Measurements from ENCODE around the gene EBF3.
A peak's percentile ranks its signal among the peaks of the same experiment; 100 is the strongest.

Gene EBF3

DNA sequence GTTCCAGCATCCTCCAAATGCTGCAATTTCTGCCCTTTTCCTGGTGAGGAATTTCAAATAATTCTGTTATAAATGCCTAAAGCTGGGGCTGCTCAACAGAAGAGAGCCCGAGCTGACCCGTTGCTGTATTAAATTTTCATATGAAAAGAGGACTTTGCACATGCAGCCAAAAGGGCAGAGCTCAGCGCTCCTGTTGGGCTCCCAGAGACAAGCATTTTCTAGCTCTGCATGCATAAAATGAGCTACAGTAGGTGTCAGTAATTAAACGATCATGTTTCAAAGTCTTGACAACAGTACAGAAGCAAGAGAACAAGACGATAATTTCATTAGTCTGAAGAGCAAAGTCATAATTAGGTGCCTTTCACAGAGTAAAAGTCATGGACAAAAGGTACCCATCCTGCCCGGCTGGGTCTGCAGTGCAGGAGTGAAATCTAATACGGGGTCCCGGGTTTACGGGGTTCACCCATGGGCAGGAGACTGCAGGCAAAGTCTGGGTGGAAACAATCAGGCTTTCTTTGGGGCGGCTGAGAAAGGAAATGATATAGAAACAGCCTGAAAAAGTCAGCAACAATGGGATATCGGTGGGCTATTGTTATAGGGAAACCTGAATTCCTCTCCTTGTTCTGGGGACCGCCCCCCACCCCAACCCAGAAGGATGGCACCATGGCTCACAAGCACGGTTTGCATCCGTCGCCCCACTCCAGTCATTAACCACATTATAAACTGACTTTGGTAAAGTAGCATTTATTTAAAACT, 66.0 kb downstream of the EBF3 start:
- TF ChIP-seq JUND (IDR thresholded peaks at IDR 0.05; ENCODE audit: low read depth): no peak
- in situ Hi-C loops (cut with HindIII; ENCODE audit: low pct_unique_long_range_greater_than_20kb, low sequenced_read_pairs): no loop called here
- DNase-seq (ENCODE audit: low read depth in 1 of 2, low spot score in 1 of 2): no peak

DNA sequence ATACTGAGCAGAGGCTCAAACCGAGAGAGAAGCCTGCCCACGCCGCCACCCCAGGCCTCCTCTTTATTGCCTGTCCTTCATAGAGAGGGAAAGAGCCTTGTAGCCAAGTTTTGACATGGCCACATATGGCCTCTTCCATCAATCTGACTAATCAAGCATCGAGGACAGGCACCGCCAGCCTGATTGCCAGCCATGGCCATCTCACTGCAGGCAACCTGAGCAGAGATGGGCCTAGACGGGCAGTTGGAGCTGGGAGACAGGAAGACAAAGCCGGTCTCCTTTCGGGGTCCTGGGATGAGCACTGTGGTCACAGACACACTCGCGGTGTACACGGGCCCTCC, 67.2 kb downstream of the EBF3 start:
- DNase-seq (ENCODE audit: low read depth in 1 of 2, low spot score in 1 of 2): no peak
- in situ Hi-C loops (cut with HindIII; ENCODE audit: low pct_unique_long_range_greater_than_20kb, low sequenced_read_pairs): no loop called here
- no peak for TF ChIP-seq JUND (IDR thresholded peaks at IDR 0.05; ENCODE audit: low read depth)

- in situ Hi-C loops (cut with HindIII; ENCODE audit: low pct_unique_long_range_greater_than_20kb, low sequenced_read_pairs): no loop called here
- TF ChIP-seq JUND (IDR thresholded peaks at IDR 0.05; ENCODE audit: low read depth): no peak
- DNase-seq (ENCODE audit: low read depth in 1 of 2, low spot score in 1 of 2): no peak
Observed at GRCh38 chr10:129896136-129896859, 67.8 kb downstream of the EBF3 start.

DNA sequence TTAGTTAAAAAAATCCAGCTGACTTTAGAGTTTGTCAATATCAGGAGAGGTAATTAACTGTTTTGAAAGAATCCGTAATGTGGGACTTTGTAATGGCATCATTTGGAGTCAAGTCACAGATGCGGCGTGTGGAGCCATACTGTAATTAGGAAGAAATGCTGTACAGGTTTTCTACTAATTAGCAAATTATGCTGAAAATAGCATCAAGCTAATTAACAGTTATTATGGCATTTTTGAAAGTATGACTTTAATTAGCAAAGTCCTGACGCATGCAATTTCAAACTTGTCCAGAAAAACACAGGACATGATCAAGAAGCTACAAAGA, 68.3 kb downstream of the EBF3 start:
- DNase-seq (ENCODE audit: low read depth in 1 of 2, low spot score in 1 of 2): no peak
- in situ Hi-C loops (cut with HindIII; ENCODE audit: low pct_unique_long_range_greater_than_20kb, low sequenced_read_pairs): no loop called here
- no peak for TF ChIP-seq JUND (IDR thresholded peaks at IDR 0.05; ENCODE audit: low read depth)

DNA sequence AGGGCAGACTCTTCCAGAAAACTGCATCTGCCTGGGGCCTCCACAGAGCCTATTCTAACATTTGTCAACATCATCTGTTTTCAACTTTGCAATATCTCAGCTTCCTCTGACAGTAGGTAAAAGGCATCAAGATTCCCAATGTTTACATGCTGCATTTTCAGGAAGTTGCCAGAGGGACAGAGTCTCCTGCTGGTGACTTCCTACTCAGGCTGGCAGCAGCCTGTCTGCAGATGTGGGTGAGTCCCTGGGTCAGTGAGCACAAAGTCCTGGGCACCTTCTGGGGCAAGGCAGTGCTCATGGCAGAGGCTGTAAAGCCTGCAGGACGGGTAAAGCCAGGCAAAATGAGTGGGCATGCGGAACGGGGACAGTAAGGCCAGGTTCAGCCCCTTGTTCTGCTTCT, 69.4 kb downstream of the EBF3 start:
- TF ChIP-seq JUND (IDR thresholded peaks at IDR 0.05; ENCODE audit: low read depth): no peak
- in situ Hi-C loops (cut with HindIII; ENCODE audit: low pct_unique_long_range_greater_than_20kb, low sequenced_read_pairs): no loop called here
- no peak for DNase-seq (ENCODE audit: low read depth in 1 of 2, low spot score in 1 of 2)

DNA sequence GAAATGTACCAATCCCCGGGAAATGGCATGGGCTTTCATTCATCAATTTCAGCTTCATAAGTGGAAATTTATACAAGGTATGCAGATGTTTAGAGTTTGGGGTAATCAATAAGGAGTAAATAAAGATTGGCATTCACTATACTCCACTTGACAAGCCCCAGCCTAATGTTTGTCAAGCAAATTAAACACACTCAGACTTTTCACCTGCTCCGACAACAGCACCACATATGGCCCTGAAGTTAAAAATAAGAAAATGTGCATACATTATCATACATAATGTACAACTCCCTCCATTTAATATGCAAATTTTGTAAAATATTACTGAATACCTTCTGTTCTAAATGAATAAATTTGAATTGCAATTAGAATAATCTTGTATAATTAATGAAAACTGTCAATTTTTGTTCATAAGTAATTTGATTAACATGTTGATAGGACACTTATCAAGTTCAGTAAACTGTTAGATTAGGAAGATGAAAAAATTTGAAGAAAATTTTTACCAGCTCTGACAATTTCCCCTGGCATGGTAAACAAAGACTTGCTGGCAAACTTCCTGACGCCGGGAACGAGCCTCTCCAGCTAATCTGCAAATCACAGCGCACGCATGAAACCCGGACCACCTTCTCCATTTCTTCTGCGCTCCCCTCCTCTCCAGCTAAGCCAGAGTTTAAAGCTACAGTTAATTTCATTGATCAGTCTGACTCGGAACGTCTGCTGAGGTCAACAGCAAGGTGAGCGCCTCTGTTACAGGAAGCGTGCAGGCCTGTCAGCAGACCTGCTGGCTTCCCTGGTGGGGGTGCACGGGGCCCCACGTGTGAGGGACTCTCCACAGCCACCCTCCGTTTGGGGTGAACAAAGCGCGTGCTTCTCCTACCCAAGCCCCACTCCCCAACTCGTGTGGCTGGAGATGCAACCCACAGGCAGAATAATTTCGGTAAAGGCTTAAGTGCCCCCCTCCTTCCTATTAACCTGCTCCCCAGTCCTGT, 70.7 kb downstream of the EBF3 start:
- in situ Hi-C loops (cut with HindIII; ENCODE audit: low pct_unique_long_range_greater_than_20kb, low sequenced_read_pairs): no loop called here

GRCh38 chr10:129892548-129893052, 71.5 kb downstream of the EBF3 start:
- in situ Hi-C loops (cut with HindIII; ENCODE audit: low pct_unique_long_range_greater_than_20kb, low sequenced_read_pairs): no loop called here
- no peak for TF ChIP-seq JUND (IDR thresholded peaks at IDR 0.05; ENCODE audit: low read depth)
- DNase-seq (ENCODE audit: low read depth in 1 of 2, low spot score in 1 of 2): no peak

More for the DNA sequence above, 70.7 kb downstream of the EBF3 start:
- no peak for DNase-seq (ENCODE audit: low read depth in 1 of 2, low spot score in 1 of 2)
- TF ChIP-seq JUND (IDR thresholded peaks at IDR 0.05; ENCODE audit: low read depth): no peak

- in situ Hi-C loops (cut with HindIII; ENCODE audit: low pct_unique_long_range_greater_than_20kb, low sequenced_read_pairs): no loop called here
- DNase-seq (ENCODE audit: low read depth in 1 of 2, low spot score in 1 of 2): no peak
- TF ChIP-seq JUND (IDR thresholded peaks at IDR 0.05; ENCODE audit: low read depth): no peak
Observed at GRCh38 chr10:129891806-129892205, 72.3 kb downstream of the EBF3 start.

DNA sequence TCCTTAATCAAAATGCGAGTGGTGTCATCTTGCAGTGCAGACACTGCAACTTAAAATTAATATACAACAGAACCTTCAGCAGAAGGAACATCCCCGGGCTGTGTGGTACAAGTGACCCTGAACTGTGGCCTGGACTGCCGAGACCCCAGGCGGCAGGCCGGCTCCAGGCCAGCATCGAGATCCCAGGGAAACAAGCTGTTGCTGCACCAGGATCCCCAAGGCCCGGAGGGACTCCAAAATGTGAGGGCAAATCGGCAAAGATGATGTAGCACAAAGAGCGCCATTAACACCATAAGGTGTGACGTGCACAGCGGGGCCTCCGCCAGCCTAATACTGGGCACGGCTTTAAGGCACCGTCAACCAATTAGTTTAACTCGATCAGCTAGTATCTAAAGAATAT, 73.9 kb downstream of the EBF3 start:
- in situ Hi-C loops (cut with HindIII; ENCODE audit: low pct_unique_long_range_greater_than_20kb, low sequenced_read_pairs): no loop called here
- no peak for DNase-seq (ENCODE audit: low read depth in 1 of 2, low spot score in 1 of 2)
- TF ChIP-seq JUND (IDR thresholded peaks at IDR 0.05; ENCODE audit: low read depth): no peak

DNA sequence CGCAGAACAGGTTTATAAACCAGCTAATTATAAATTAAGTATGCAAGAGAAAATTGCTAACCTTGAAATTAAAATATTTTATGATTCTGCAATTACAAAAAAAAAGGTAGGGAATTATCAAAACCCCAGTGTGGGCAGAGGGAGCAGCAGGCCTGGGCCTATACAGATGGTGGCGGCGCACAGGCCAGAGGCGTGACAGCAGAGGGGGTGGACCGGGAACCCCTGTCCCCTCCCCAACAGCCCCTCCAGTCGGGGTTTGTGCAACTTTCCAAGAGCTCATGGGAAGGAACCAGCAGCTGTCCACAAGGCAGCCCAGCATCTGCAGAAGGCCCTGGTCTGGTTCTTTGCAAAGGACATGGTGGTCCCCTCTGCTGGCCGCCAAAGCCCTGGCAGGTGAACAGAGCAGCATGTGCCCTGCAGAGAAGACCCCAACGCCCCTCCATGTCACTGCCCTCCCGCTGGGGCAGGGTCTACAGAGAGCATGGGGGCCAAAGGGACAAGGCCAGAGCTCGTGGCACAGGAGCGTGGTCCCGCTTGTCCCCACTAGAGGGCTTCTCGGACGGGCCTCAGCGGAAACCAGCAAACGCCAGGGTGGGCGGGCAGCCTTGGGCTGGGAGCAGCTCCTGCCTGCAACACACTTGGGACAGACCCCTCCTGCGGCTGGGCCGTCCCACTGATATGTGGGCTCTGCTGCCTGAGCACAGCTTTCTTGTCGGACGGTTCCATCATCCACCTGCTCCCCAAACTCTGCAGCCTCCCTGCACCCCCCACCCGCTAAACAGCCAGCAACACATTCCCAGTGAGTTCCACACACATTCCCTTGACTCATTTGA, 75.1 kb downstream of the EBF3 start:
- TF ChIP-seq JUND (IDR thresholded peaks at IDR 0.05; ENCODE audit: low read depth): no peak
- in situ Hi-C loops (cut with HindIII; ENCODE audit: low pct_unique_long_range_greater_than_20kb, low sequenced_read_pairs): no loop called here
- DNase-seq (ENCODE audit: low read depth in 1 of 2, low spot score in 1 of 2): peak in 1 of 2 experiments; percentile 6

DNA sequence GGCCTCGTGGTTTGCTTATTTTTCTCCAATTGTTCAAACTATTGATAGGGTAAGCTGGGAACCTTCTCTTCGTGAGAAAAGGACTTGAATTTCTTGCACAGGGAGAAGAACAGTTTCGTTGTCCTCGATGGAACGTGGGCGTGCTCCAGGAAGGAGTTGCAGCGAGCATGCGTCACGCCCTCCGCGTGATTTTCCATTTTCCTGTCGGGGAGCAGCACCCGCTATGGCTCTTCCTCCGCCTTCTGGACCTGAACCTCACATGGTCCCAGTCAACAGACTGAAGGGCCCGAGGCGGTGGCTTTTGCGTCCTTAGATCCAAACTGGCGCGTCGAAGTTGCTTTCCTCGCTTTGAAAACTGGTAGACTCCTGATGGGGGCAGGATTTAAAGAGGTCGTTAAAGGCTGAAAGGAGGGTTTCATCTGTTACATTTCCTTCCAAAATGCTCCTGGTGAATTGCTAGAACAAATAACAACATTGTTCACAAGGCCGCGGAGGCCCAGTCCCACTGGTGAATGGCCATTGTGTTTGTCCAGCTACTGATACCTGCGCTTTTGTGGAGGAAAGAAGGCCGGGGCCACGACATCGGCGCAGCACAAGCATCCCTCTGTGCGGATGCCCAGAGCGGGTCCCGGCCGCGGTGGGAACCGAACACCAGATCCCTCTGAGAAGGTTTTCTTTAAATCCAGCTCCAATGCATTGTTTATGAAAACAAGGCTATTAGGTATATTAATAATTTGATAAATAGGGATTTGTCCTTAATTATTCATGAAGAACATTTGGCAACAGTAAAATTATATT, 75.9 kb downstream of the EBF3 start:
- DNase-seq (ENCODE audit: low read depth in 1 of 2, low spot score in 1 of 2): no peak
- in situ Hi-C loops (cut with HindIII; ENCODE audit: low pct_unique_long_range_greater_than_20kb, low sequenced_read_pairs): no loop called here
- no peak for TF ChIP-seq JUND (IDR thresholded peaks at IDR 0.05; ENCODE audit: low read depth)
